K562 (cell line): Measurements from ENCODE around the gene FOSL2. TPM values are rescaled to one million over a fixed set of nuclear protein-coding genes. Genes with fewer than 3 reads are reported as not detected.

Source experiments
- ATAC-seq: fragments of 200-7000 bp; cut with Tn5 transposase; 3 replicates; pipeline ENCODE4 v1.9.1; 2020; ENCODE audit warnings: moderate library complexity
- BruUV-seq: library from RNA; stranded (reverse); fragments of 400-500 nt; replicated peaks from 2 replicates; lab custom pipeline; 2021; lab: Mats Ljungman, UMichigan
- CTCF ChIA-PET: fragments of 300-600 bp; formaldehyde crosslinking; extraction: SDS; loops from one replicate; lab custom pipeline; 2021; ENCODE audit warnings: low intra/inter-chr PET ratio; lab: Yijun Ruan, JAX
- POLR2A ChIA-PET: fragments of 300-600, 350-650 bp; sonication (Branson Sonifier 250); formaldehyde crosslinking; extraction: SDS; loops from one replicate; lab custom pipeline; 2021; ENCODE audit warnings: antibody characterized with exemption, inconsistent platforms; lab: Yijun Ruan, JAX
- DNase-seq, 4 experiments: peaks; one replicate each; pipeline versions ENCODE4 v3.0.0 to v3.0.0-alpha.2; 2011 to 2018; ENCODE audit warnings: low spot score in 3 of 4, mixed read lengths in 3 of 4; ENCODE audit errors: extremely low read depth in 1 of 4
- FAIRE-seq: peaks from 2 replicates; lab custom pipeline; 2011; peaks lifted over from hg19 to GRCh38; lab: Jason Lieb, UNC
- H2AFZ ChIP-seq: 2 replicates; pipeline ENCODE4 v1.6.0; 2011; ENCODE audit warnings: low read depth, low read length, control low read depth, inconsistent platforms
- H3K27ac ChIP-seq: fragments of 200-600 bp; 3 replicates; pipeline ENCODE4 v1.8.0; 2011; ENCODE audit warnings: low read depth, mild to moderate bottlenecking, control low read depth, inconsistent platforms, low read length, moderate library complexity, mixed read lengths; ENCODE audit errors: extremely low read depth
- H3K27me3 ChIP-seq, 2 experiments: fragments of 300-600 bp in 1 of 2; 2 replicates in 1 of 2; 3 replicates in 1 of 2; pipeline versions ENCODE4 v1.6.0 to v1.8.0; 2011; ENCODE audit warnings: inconsistent platforms in 2 of 2, low read length in 2 of 2, mild to moderate bottlenecking in 1 of 2, mixed read lengths in 1 of 2, moderate library complexity in 1 of 2; ENCODE audit not compliant: control insufficient read depth in 2 of 2, insufficient read depth in 2 of 2
- H3K36me3 ChIP-seq: fragments of 300-600 bp; 3 replicates; pipeline ENCODE4 v1.8.0; 2011; ENCODE audit warnings: mild to moderate bottlenecking, low read length, inconsistent platforms; ENCODE audit not compliant: control insufficient read depth, insufficient read depth
- H3K4me1 ChIP-seq, 2 experiments: fragments of 200-600 bp in 1 of 2; replicated peaks in 1 of 2; 2 replicates in 1 of 2; 3 replicates in 1 of 2; pipeline versions ENCODE4 v1.5.1 to v1.8.0; 2011; ENCODE audit warnings: inconsistent platforms in 2 of 2, low read length in 2 of 2, mild to moderate bottlenecking in 1 of 2, mixed read lengths in 1 of 2, moderate library complexity in 1 of 2; ENCODE audit not compliant: control insufficient read depth in 2 of 2, insufficient read depth in 2 of 2
- H3K4me2 ChIP-seq: 2 replicates; pipeline ENCODE4 v1.6.1; 2011; ENCODE audit warnings: low read length, control low read depth, inconsistent platforms, mixed read lengths; ENCODE audit not compliant: insufficient read depth
- H3K4me3 ChIP-seq: fragments of 200-600 bp; sonication (generic), shearing (Covaris generic); 2 replicates; pipeline ENCODE4 v1.5.1; 2016; ENCODE audit warnings: control low read depth, inconsistent platforms
- H3K79me2 ChIP-seq: fragments of 200-600 bp; 3 replicates; pipeline ENCODE4 v1.8.0; 2011; ENCODE audit warnings: low read length, inconsistent platforms; ENCODE audit not compliant: control insufficient read depth, insufficient read depth
- H3K9ac ChIP-seq, 2 experiments: 2 replicates each; pipeline versions ENCODE4 v1.6.0 to v1.6.1; 2011; ENCODE audit warnings: low read depth in 2 of 2, low read length in 2 of 2, control low read depth in 1 of 2, inconsistent platforms in 1 of 2, mild to moderate bottlenecking in 1 of 2, mixed read lengths in 1 of 2; ENCODE audit not compliant: insufficient read depth in 1 of 2
- H3K9me1 ChIP-seq: one replicate; pipeline ENCODE4 v1.6.0; 2011; ENCODE audit warnings: inconsistent platforms, mild to moderate bottlenecking, low read length, moderate library complexity; ENCODE audit not compliant: control insufficient read depth, insufficient read depth
- H3K9me3 ChIP-seq: replicated peaks from 2 replicates; pipeline ENCODE4 v1.5.1; 2011; ENCODE audit warnings: low read depth, low read length, inconsistent platforms; ENCODE audit not compliant: control insufficient read depth, insufficient read depth
- H4K20me1 ChIP-seq: replicated peaks from 2 replicates; pipeline ENCODE4 v1.6.1; 2011; ENCODE audit warnings: low read length, inconsistent platforms, mixed read lengths; ENCODE audit not compliant: control insufficient read depth, insufficient read depth
- BDP1 ChIP-seq: IDR thresholded peaks from 3 replicates; pipeline ENCODE4 v1.6.1; 2011; ENCODE audit not compliant: insufficient read length, insufficient read depth
- DACH1 ChIP-seq: fragments of 450-650 bp; IDR thresholded peaks from 2 replicates; pipeline ENCODE4 v1.6.1; 2018; ENCODE audit not compliant: partially characterized antibody
- EHMT2 ChIP-seq: fragments of 450-650 bp; IDR thresholded peaks from 2 replicates; pipeline ENCODE4 v1.6.1; 2018; ENCODE audit warnings: antibody characterized with exemption
- ELF1 ChIP-seq: fragments of 200-800 bp; sonication (Bioruptor generic); IDR thresholded peaks from 2 replicates; pipeline ENCODE4 v1.6.1; 2016; ENCODE audit warnings: missing genetic modification characterization, missing compliant biosample characterization
- HCFC1 ChIP-seq: IDR thresholded peaks from 2 replicates; pipeline ENCODE4 v1.6.1; 2012; ENCODE audit warnings: low read depth, low read length, improper control_type of control experiment
- HDAC2 ChIP-seq: fragments of 450-650 bp; IDR thresholded peaks from 2 replicates; pipeline ENCODE4 v1.6.1; 2016; ENCODE audit warnings: mild to moderate bottlenecking
- HNRNPK ChIP-seq: fragments of 200-400 bp; formaldehyde crosslinking; IDR thresholded peaks from one replicate; pipeline ENCODE4 v1.6.1; 2018; ENCODE audit warnings: mild to moderate bottlenecking, low read depth, low read length; ENCODE audit not compliant: poor library complexity, severe bottlenecking
- JUND ChIP-seq, 2 experiments: IDR thresholded peaks; 2 replicates in 1 of 2; 3 replicates in 1 of 2; pipeline ENCODE4 v1.6.1; 2011; ENCODE audit warnings: borderline replicate concordance in 2 of 2, low read depth in 2 of 2, low read length in 2 of 2, improper control_type of control experiment in 1 of 2, missing biosample characterization in 1 of 2, missing genetic modification characterization in 1 of 2, missing genetic modification reagents in 1 of 2
- LCOR ChIP-seq: sonication (generic); formaldehyde crosslinking; IDR thresholded peaks from 2 replicates; pipeline ENCODE4 v1.8.0; 2022; ENCODE audit warnings: mild to moderate bottlenecking, missing genetic modification reagents
- SNIP1 ChIP-seq: fragments of 450-650 bp; IDR thresholded peaks from 2 replicates; pipeline ENCODE4 v1.7.1; 2017; ENCODE audit warnings: low read depth, mild to moderate bottlenecking
- TBP ChIP-seq: optimal IDR thresholded peaks from 2 replicates; pipeline ENCODE3; 2011; ENCODE audit warnings: low read depth, low read length, improper control_type of control experiment
- TRIM24 ChIP-seq, 2 experiments: fragments of 450-650 bp; IDR thresholded peaks; 2 replicates each; pipeline ENCODE4 v1.6.1; 2016
- ZBTB7A ChIP-seq: IDR thresholded peaks from 2 replicates; pipeline ENCODE4 v1.6.1; 2011; ENCODE audit warnings: low read depth, mild to moderate bottlenecking, low read length, moderate library complexity, borderline replicate concordance; ENCODE audit not compliant: control insufficient read depth
- ZNF655 ChIP-seq: fragments of 250-450 bp; sonication (Bioruptor Pico); IDR thresholded peaks from 2 replicates; pipeline ENCODE4 v1.5.0; 2021
- whole genome bisulfite sequencing: fragments of 100-300 bp; shearing (Covaris generic); methylation state at CpG from one replicate; pipeline ENCODE4 v1.1.6; 2016; ENCODE audit warnings: low coverage, mixed read lengths; ENCODE audit not compliant: insufficient coverage; ENCODE audit errors: missing lambda C conversion rate; 5-methylcytosine and 5-hydroxymethylcytosine counted together
- in situ Hi-C: fragments of 300-500 bp; cut with MboI; formaldehyde crosslinking; loops from 4 replicates; pipeline ENCODE4 v1.15.0; 2018; ENCODE audit warnings: inconsistent platforms, mixed read lengths
- intact Hi-C: fragments of 100-400 bp; cut with micrococcal nuclease; formaldehyde crosslinking; loops from 2 replicates; pipeline ENCODE4 v1.14.2; 2022
- polyA plus RNA-seq, 8 experiments: library from polyadenylated mRNA; depleted of rRNA in 4 of 8; stranded (reverse) in 5 of 8; unstranded in 3 of 8; fragments of >200 nt; fragmentation: Nextera tagmentation in 2 of 8; fragmentation: Illumina TruSeq in 1 of 8; extraction: Ambion mirVana in 2 of 8; extraction: Trizol in 1 of 8; gene quantifications; 2 replicates each; pipeline versions ENCODE4 v1.2.1 to v1.2.3, GENCODE V29; 2011 to 2014; ENCODE audit warnings: inconsistent platforms in 1 of 8, missing spikeins in 1 of 8
- total RNA-seq, 7 experiments: library from RNA; depleted of rRNA in 6 of 7; stranded (reverse); fragments of >200 nt in 6 of 7; fragmentation: Illumina TruSeq in 2 of 7; extraction: Trizol in 2 of 7; gene quantifications; 2 replicates each; pipeline versions ENCODE4 v1.2.1 to v1.2.3, GENCODE V29; 2011 to 2021; ENCODE audit warnings: low replicate concordance in 1 of 7
- TF ChIP-seq, protein P1 (sequence below): sonication (generic); formaldehyde crosslinking; IDR thresholded peaks from 2 replicates; pipeline ENCODE4 v1.8.1; 2023; ENCODE audit warnings: mild to moderate bottlenecking, missing genetic modification reagents
- TF ChIP-seq, protein P2 (sequence below): fragments of 450-650 bp; conservative IDR thresholded peaks from 2 replicates; pipeline ENCODE4 v1.6.1; 2016; ENCODE audit warnings: missing genetic modification characterization, low read depth, mild to moderate bottlenecking, control low read depth, missing compliant biosample characterization

The FOSL2 gene
- total and polyA plus RNA-seq, 9 of the 15 experiments (the other 6 are each of a cell fraction or from before 2014, with no cell fraction given) = 0.04 to 2.9 (median 0.80) TPM

GRCh38 chr2:28465148-28465885 is 72.7 kb downstream of the FOSL2 start:
- no peaks in the 10 kb centered on the region; a peak in 1 of 5 replicates for H3K4me1 ChIP-seq
- H3K9ac ChIP-seq = no peak overlapping the region
- H2AFZ ChIP-seq = no peak overlapping the region
- FAIRE-seq (no peak), ATAC-seq (no peak), DNase-seq (no peak)
- no peaks in the 10 kb centered on the region for H3K79me2 ChIP-seq
- H4K20me1 ChIP-seq = no peaks in the 10 kb centered on the region
- no peak overlapping the region for H3K4me3 ChIP-seq
- 4% methylated on average over 8 of the region's 8 CpGs for WGBS
- H3K27me3 ChIP-seq = peaks cover 0 to 21% of the 10 kb centered on the region in 2 experiments; a peak in 3 of 5 replicates
- no peak overlapping the region for H3K4me2 ChIP-seq
- ChIA-PET POLR2A (interaction anchor here (0.7 kb wide), 1 partner anchor 383 kb away, joined by 3 read pairs; no protein-coding TSS in a partner anchor), CTCF (interaction anchor here (0.7 kb wide), 1 partner anchor 49 kb away, joined by 3 read pairs; no protein-coding TSS in a partner anchor)
- no TSS peak for BruUV-seq
- H3K36me3 ChIP-seq = no peaks in the 10 kb centered on the region
- H3K9me1 ChIP-seq = no peaks in the 10 kb centered on the region
- H3K27ac ChIP-seq = no peak overlapping the region
- in situ Hi-C loops (no loop called here), intact Hi-C loops (no loop called here)
- H3K9me3 ChIP-seq = no peaks in the 10 kb centered on the region
- TF ChIP-seq BDP1 (no peak), DACH1 (no peak), JUND (IDR thresholded peaks at IDR 0.05; ENCODE audit: borderline replicate concordance, low read depth, low read length) (no peak), JUND (tag; IDR thresholded peaks at IDR 0.05; ENCODE audit: borderline replicate concordance, low read depth, low read length) (no peak), HNRNPK (no peak), TBP (no peak), TRIM24 (IDR thresholded peaks at IDR 0.05) (no peak), HDAC2 (no peak), LCOR (CRISPR knock-in tag) (no peak), HCFC1 (no peak), ELF1 (tag) (no peak), SNIP1 (no peak), ZBTB7A (no peak), ZNF655 (CRISPR knock-in tag) (no peak), EHMT2 (no peak)
- TF ChIP-seq, protein P1, sequence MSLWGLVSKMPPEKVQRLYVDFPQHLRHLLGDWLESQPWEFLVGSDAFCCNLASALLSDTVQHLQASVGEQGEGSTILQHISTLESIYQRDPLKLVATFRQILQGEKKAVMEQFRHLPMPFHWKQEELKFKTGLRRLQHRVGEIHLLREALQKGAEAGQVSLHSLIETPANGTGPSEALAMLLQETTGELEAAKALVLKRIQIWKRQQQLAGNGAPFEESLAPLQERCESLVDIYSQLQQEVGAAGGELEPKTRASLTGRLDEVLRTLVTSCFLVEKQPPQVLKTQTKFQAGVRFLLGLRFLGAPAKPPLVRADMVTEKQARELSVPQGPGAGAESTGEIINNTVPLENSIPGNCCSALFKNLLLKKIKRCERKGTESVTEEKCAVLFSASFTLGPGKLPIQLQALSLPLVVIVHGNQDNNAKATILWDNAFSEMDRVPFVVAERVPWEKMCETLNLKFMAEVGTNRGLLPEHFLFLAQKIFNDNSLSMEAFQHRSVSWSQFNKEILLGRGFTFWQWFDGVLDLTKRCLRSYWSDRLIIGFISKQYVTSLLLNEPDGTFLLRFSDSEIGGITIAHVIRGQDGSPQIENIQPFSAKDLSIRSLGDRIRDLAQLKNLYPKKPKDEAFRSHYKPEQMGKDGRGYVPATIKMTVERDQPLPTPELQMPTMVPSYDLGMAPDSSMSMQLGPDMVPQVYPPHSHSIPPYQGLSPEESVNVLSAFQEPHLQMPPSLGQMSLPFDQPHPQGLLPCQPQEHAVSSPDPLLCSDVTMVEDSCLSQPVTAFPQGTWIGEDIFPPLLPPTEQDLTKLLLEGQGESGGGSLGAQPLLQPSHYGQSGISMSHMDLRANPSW (CRISPR knock-in tag) = no peak
- TF ChIP-seq, protein P2, sequence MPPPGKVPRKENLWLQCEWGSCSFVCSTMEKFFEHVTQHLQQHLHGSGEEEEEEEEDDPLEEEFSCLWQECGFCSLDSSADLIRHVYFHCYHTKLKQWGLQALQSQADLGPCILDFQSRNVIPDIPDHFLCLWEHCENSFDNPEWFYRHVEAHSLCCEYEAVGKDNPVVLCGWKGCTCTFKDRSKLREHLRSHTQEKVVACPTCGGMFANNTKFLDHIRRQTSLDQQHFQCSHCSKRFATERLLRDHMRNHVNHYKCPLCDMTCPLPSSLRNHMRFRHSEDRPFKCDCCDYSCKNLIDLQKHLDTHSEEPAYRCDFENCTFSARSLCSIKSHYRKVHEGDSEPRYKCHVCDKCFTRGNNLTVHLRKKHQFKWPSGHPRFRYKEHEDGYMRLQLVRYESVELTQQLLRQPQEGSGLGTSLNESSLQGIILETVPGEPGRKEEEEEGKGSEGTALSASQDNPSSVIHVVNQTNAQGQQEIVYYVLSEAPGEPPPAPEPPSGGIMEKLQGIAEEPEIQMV (tag) = no peak
